ENCODE measurements around the gene ULK1.

- TF ChIP-seq POLR2A (IDR thresholded peaks at IDR 0.05; ENCODE audit: low read length) (no peak), GATA1 (IDR thresholded peaks at IDR 0.05; ENCODE audit: low read depth, low read length) (no peak)
Observed at GRCh38 chr12:131905630-131906091, 11.2 kb downstream of the ULK1 start.
